Loucy (cell line): Measurements from ENCODE around the gene OAF.

ENCODE experiments used
- H2AFZ ChIP-seq: fragments of 200-600 bp; sonication (generic); 2 replicates; pipeline ENCODE4 v1.6.0; 2016; ENCODE audit warnings: antibody characterized with exemption, mild to moderate bottlenecking, low read length, moderate library complexity
- H3F3A ChIP-seq: fragments of 200-600 bp; 2 replicates; pipeline ENCODE4 v1.6.0; 2016; ENCODE audit warnings: antibody characterized with exemption, low read depth, mild to moderate bottlenecking
- H3K27me3 ChIP-seq: fragments of 200-600 bp; sonication (generic); 2 replicates; pipeline ENCODE4 v1.6.1; 2014; ENCODE audit warnings: low read length, mild to moderate bottlenecking; ENCODE audit not compliant: insufficient read depth, poor library complexity, severe bottlenecking
- H3K36me3 ChIP-seq: fragments of 200-600 bp; sonication (generic); 2 replicates; pipeline ENCODE4 v1.6.1; 2016; ENCODE audit warnings: low read length; ENCODE audit not compliant: insufficient read depth
- H3K4me1 ChIP-seq: fragments of 200-600 bp; sonication (generic); 2 replicates; pipeline ENCODE4 v1.5.1; 2014; ENCODE audit warnings: low read length, mild to moderate bottlenecking; ENCODE audit not compliant: insufficient read depth, poor library complexity, severe bottlenecking
- H3K4me2 ChIP-seq: fragments of 200-600 bp; sonication (generic); 2 replicates; pipeline ENCODE4 v1.6.0; 2014; ENCODE audit warnings: antibody characterized with exemption, low read length, low read depth, mild to moderate bottlenecking; ENCODE audit not compliant: poor library complexity, severe bottlenecking
- H3K4me3 ChIP-seq: fragments of 200-600 bp; sonication (generic); 2 replicates; pipeline ENCODE4 v1.5.1; 2014; ENCODE audit warnings: low read length, mild to moderate bottlenecking, mixed read lengths; ENCODE audit not compliant: poor library complexity, severe bottlenecking
- H3K79me2 ChIP-seq: fragments of 200-600 bp; sonication (generic); 2 replicates; pipeline ENCODE4 v1.6.1; 2014; ENCODE audit warnings: low read length; ENCODE audit not compliant: insufficient read depth
- H3K9ac ChIP-seq: fragments of 200-600 bp; sonication (generic); 2 replicates; pipeline ENCODE4 v1.6.0; 2014; ENCODE audit warnings: mild to moderate bottlenecking, low read depth, low read length, moderate library complexity; ENCODE audit not compliant: poor library complexity, severe bottlenecking
- H3K9me2 ChIP-seq: fragments of 200-600 bp; sonication (generic); replicated peaks from 2 replicates; pipeline ENCODE4 v1.6.1; 2016; ENCODE audit warnings: low read depth, low read length, mixed read lengths
- H3K9me3 ChIP-seq: fragments of 200-600 bp; sonication (generic); 2 replicates; pipeline ENCODE4 v1.6.1; 2014; ENCODE audit warnings: mild to moderate bottlenecking, antibody characterized with exemption, low read length, low read depth; ENCODE audit not compliant: insufficient read depth
- H4K20me1 ChIP-seq: fragments of 200-600 bp; sonication (generic); 2 replicates; pipeline ENCODE4 v1.6.0; 2014; ENCODE audit warnings: antibody characterized with exemption, low read length, mild to moderate bottlenecking; ENCODE audit not compliant: insufficient read depth, poor library complexity, severe bottlenecking
- EZH2phosphoT487 ChIP-seq: fragments of 200-600 bp; IDR thresholded peaks from 2 replicates; pipeline ENCODE4 v1.6.1; 2018; ENCODE audit warnings: antibody characterized with exemption, mild to moderate bottlenecking, moderate library complexity, borderline replicate concordance
- TF ChIP-seq, protein P1 (sequence below): fragments of 200-600 bp; sonication (generic); conservative IDR thresholded peaks from 2 replicates; pipeline ENCODE4 v1.5.1; 2014; ENCODE audit warnings: mild to moderate bottlenecking, antibody characterized with exemption, low read length

The OAF gene

GRCh38 chr11:120226714-120227113 lies 15.9 kb downstream of the OAF start:
- H4K20me1 ChIP-seq, result no peaks in the 10 kb centered on the region
- no peak overlapping the region for H3K4me3 ChIP-seq
- no peaks in the 10 kb centered on the region for H3K27me3 ChIP-seq
- no peak overlapping the region for H3K9ac ChIP-seq
- no peaks in the 10 kb centered on the region for H3K9me3 ChIP-seq
- no peak for TF ChIP-seq EZH2phosphoT487
- TF ChIP-seq, protein P1, sequence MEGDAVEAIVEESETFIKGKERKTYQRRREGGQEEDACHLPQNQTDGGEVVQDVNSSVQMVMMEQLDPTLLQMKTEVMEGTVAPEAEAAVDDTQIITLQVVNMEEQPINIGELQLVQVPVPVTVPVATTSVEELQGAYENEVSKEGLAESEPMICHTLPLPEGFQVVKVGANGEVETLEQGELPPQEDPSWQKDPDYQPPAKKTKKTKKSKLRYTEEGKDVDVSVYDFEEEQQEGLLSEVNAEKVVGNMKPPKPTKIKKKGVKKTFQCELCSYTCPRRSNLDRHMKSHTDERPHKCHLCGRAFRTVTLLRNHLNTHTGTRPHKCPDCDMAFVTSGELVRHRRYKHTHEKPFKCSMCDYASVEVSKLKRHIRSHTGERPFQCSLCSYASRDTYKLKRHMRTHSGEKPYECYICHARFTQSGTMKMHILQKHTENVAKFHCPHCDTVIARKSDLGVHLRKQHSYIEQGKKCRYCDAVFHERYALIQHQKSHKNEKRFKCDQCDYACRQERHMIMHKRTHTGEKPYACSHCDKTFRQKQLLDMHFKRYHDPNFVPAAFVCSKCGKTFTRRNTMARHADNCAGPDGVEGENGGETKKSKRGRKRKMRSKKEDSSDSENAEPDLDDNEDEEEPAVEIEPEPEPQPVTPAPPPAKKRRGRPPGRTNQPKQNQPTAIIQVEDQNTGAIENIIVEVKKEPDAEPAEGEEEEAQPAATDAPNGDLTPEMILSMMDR, result no peak
- H3K9me2 ChIP-seq, result no peaks in the 10 kb centered on the region
- H3F3A ChIP-seq, result no peaks in the 10 kb centered on the region
- no peaks in the 10 kb centered on the region for H3K79me2 ChIP-seq
- H3K4me1 ChIP-seq, result no peaks in the 10 kb centered on the region
- H3K36me3 ChIP-seq, result no peaks in the 10 kb centered on the region
- H3K4me2 ChIP-seq, result no peak overlapping the region
- H2AFZ ChIP-seq, result no peak overlapping the region

DNA sequence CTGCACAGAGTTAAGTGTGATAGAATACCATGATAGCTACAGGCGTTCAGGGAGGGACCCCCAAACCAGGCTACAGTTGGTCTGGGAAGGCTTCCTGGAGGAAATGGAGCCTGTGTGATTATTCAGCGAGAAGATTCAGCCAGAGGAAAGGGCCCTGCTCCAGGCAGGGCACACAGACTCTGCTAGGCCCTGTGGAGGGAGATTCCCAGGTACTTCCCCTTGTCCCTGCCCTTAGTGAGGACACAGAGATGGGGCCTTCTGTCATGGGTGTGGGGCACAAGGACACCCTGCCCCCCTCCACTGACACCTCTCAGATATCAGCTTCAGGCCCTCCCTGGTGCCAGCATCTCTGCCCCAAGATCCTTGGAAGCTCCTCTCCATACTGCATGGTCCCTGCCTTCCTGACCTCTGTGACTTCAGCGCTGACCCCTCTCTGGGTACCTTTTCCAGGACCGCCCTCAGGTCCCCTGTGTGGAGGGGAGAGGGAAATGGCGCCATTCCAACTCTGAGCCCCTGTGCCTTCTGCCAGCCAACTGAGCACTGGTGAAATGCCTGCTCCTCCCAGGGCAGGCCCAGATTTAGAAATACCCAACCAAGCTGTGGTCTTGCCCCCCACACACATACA lies 16.5 kb downstream of the OAF start:
- Histone ChIP-seq H2AFZ (no peak overlapping the region), H3K4me1 (no peaks in the 10 kb centered on the region), H3K36me3 (no peaks in the 10 kb centered on the region), H4K20me1 (no peaks in the 10 kb centered on the region), H3K4me3 (no peak overlapping the region), H3K9ac (no peak overlapping the region), H3F3A (no peaks in the 10 kb centered on the region), H3K27me3 (no peaks in the 10 kb centered on the region), H3K79me2 (no peaks in the 10 kb centered on the region), H3K9me3 (no peaks in the 10 kb centered on the region), H3K9me2 (no peaks in the 10 kb centered on the region), H3K4me2 (no peak overlapping the region)
- no peak for TF ChIP-seq EZH2phosphoT487
- TF ChIP-seq, protein P1, result no peak

DNA sequence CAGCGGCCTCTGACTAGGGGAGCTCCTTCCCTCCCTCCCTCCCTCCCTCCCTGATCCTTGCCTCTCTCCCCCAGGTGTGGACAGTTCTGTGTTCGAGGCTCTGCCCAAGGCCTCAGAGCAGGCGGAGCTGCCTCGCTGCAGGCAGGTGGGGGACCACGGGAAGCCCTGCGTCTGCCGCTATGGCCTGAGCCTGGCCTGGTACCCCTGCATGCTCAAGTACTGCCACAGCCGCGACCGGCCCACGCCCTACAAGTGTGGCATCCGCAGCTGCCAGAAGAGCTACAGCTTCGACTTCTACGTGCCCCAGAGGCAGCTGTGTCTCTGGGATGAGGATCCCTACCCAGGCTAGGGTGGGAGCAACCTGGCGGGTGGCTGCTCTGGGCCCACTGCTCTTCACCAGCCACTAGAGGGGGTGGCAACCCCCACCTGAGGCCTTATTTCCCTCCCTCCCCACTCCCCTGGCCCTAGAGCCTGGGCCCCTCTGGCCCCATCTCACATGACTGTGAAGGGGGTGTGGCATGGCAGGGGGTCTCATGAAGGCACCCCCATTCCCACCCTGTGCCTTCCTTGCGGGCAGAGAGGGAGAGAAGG lies 18.1 kb downstream of the OAF start:
- H3K9me2 ChIP-seq, result no peaks in the 10 kb centered on the region
- H3F3A ChIP-seq, result no peaks in the 10 kb centered on the region
- H3K4me3 ChIP-seq, result no peak overlapping the region
- no peak overlapping the region for H3K9ac ChIP-seq
- no peaks in the 10 kb centered on the region for H3K27me3 ChIP-seq
- H3K4me2 ChIP-seq, result no peak overlapping the region
- H4K20me1 ChIP-seq, result no peaks in the 10 kb centered on the region
- no peak overlapping the region for H2AFZ ChIP-seq
- no peaks in the 10 kb centered on the region for H3K36me3 ChIP-seq
- no peaks in the 10 kb centered on the region for H3K79me2 ChIP-seq
- no peaks in the 10 kb centered on the region for H3K4me1 ChIP-seq
- TF ChIP-seq, protein P1, result peak; percentile 38
- no peak for TF ChIP-seq EZH2phosphoT487
- no peaks in the 10 kb centered on the region for H3K9me3 ChIP-seq
